NOMO-1 treated with DMSO at 0.1 percent for 48 hours (cell line): ENCODE measurements around the gene ABCC4.
A peak's percentile ranks its signal among the peaks of the same experiment; 100 is the strongest.

Experiments used
- DNase-seq: peaks from one replicate; lab custom pipeline; 2025; ENCODE audit not compliant: unreplicated experiment; lab: John Stamatoyannopoulos, UW

The ABCC4 gene

DNA sequence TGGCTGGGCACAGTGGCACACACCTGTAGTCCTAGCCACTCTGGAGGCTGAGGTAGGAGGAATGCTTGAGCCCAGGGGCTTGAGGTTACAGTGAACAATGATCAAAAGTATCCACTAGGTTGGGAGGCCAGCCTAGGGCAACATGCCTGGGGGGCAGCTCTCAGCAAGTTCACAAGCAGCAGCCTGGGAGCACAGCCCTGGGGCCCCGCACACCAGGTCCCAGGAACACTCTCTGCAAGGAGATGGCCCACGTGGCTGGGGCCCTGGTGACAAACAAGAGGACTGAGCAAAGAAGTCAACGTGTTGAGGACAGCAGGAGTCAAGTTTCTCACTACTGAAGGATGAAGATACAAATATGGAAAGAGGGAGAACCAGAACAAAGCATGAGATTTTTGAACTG lies 39.3 kb downstream of the ABCC4 start:
- DNase-seq: no peak

DNA sequence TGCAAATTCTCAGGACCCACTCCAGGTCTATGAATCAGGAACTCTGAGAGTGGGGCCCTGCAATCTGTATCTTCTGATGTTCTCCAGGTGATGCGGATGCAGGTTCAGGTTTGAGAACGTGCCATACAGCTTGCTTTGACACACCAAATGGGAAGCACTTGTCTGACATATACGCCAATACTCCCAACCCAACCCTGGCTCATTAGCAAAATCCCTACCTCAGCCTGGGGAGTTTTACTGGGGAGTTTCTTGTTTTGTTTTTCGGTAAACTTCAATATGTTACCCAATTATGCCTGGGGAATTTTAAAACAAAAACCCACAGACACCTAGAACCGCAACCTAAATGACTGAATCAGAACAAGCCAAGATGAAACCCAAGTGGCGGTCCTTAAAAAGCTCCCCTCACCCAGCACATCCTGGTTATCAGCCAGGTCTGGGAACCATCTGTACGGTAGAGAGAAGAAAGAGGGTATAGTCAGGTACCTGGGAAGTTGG lies 41.2 kb downstream of the ABCC4 start:
- DNase-seq: no peak

DNA sequence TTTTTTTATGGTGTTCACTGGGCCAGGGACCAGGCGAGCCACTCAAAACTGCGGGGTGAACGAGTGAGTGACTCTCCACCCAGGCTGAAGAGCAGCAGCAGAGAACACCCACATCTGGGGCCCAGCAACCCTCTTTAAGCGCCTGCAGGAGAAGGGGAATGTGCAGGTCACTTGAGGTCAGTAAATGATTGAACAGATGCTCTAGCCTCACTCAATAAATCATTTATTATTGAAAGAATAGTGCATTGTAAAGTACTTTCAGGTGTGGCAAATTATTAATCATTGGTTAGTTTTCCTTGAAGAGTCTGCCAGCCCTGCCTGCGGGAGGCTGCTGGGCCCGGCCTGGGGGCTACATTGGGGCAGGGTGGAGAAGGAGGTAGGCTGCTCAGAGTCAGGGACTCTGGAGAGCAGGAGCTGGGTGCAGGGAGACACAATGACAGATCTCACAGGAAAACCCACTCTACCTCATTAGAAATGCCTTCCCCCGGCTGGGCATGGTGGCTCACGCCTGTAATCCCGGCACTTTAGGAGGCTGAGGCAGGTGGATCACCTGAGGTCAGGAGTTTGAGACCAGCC lies 42.5 kb downstream of the ABCC4 start:
- DNase-seq: no peak

DNA sequence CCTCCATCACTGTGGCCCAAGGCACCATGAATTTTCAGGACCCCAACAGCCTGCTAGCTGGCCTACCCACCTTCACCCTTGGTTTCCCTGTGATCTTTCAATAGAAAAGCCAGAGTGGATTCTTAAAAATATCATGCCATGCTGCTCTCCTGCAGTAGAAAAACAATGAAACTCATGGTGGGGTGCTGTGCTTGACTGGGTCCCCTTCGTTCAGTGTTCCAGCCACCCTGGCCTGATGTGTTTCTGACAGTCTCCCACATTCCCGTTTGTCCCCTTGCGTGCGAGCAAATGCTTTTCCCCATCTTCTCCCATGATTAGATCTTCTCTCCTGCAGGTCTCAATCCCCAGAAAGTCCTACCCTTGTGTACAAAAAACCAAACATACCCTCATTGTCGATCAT lies 43.2 kb downstream of the ABCC4 start:
- no peak for DNase-seq

DNA sequence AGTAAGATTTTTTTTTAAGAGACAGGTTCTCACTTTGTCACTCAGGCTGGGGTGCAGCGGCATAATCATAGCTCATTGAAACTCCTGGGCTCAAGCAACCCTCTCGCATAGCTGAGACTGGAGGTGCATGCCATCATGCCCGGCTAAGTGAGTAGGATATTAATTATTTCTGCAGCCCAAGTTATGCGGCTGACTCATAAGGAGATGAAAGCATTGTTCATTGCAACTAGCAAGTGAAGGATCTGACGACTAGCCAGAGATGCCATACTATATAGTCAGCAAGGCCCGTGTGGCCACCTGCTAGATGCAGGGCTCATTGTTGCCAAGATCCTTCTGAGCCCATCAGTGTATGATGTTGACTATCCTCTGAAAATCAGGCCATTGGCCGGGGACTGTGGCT lies 45.2 kb downstream of the ABCC4 start:
- no peak for DNase-seq

DNA sequence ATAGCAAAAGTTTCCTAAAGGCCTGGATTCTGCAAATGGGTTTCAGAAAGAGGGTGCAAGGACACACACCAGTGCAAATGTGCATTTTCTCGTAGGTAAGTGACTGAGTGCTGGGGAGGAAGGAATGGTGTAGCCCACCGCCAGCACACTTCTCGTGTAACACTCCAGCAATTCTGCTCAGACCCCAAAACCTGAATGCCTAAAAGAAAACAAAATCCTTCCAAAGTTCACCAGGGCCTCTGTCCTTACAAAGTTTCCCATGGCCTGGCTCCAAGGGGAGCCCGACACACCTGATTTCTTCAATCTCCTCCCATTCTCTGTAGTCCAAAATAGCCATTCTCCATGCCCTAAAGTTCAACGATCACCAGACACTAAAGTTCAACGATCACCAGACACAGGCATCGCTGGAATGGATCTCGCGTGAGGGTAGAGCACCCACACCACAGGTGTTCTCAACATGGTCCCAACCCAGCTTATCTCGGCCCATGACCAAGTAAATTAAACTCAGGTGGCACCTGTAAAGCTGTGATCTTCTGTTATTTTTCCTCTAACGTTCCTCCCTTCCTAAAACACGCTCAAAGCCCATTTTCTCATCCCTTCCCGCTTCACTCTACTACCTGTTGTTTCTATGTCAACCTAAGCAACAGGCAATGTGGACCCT lies 46.0 kb downstream of the ABCC4 start:
- no peak for DNase-seq

GRCh38 chr13:95254339-95254738 lies 46.9 kb downstream of the ABCC4 start:
- DNase-seq: no peak

DNA sequence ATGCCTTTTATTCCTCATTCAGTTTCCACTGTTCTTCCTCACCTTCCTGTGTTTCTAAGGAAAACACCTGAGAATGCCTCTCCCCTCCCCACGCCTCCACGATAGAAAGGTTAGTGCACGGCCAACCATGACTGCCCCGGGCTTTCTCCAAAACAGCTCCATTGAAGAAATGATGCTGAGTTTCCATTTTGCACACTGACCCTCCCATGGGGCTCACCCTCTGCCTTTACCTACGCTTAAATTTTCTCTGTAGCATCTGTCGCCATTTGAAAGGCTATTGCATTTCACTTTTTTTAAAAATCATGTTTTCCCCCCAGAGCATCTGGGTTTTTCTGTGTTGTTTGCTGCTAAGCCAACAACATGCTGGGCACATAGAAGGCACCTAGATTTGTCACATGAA lies 48.2 kb downstream of the ABCC4 start:
- no peak for DNase-seq

DNA sequence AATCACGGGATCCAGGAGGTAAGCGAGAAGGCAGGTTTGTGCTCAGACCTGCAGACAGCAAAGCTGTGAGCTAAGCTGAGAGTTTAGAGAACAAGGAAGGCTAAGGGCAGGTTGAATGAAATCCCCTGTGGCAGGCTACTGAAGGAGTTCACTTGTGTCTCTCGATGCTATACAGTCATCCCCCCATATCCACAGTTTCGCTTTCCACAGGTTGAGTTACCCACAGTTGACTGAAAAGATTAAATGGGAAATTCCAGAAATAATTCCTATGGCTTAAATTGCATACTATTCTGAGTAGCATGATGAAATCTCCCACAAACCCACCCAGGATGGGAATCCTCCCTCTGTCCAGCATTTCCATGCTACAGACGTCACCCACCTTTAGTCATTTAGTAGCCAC lies 49.6 kb downstream of the ABCC4 start:
- no peak for DNase-seq

- DNase-seq: no peak
These were observed 50.3 kb downstream of the ABCC4 start for GRCh38 chr13:95250961-95251360.

- DNase-seq: no peak
These were observed 52.3 kb downstream of the ABCC4 start for GRCh38 chr13:95248953-95249352.

DNA sequence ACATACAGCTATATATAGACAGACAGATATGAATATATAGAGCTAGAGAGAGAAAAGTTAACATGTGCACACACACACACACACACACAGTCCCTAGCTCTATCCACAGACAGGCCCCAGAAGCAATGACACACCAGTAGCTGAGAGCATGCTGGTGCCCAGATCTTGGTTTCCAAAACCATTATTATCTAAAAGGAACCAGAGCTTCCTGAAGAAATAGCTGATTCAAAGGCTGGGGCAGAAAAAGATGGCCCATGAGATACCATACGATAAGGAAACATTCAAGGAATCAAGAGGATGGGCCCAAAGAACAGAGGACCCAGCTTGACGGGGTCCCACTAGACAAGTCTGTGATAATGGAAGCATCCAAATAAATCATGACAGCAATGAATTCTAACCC lies 53.4 kb downstream of the ABCC4 start:
- no peak for DNase-seq

DNA sequence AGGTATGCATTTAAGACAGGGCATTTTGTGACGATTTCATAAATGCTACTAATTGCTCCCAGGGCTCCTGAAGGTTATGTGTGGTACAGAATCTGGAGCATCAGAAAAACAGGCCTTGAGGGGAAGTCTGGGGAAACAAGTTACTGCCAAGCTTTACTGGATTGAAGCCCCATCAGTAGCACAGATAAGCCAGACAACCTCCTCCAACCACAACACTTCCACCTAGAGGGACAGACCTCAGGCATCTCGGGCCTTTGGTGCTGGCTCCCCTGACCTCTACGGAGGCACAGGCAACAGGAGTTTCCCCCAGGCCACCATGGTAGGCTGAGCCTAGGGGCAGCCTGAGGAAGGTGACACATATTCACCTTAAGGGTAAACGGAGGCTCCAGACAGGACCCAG lies 54.1 kb downstream of the ABCC4 start:
- DNase-seq: no peak

DNA sequence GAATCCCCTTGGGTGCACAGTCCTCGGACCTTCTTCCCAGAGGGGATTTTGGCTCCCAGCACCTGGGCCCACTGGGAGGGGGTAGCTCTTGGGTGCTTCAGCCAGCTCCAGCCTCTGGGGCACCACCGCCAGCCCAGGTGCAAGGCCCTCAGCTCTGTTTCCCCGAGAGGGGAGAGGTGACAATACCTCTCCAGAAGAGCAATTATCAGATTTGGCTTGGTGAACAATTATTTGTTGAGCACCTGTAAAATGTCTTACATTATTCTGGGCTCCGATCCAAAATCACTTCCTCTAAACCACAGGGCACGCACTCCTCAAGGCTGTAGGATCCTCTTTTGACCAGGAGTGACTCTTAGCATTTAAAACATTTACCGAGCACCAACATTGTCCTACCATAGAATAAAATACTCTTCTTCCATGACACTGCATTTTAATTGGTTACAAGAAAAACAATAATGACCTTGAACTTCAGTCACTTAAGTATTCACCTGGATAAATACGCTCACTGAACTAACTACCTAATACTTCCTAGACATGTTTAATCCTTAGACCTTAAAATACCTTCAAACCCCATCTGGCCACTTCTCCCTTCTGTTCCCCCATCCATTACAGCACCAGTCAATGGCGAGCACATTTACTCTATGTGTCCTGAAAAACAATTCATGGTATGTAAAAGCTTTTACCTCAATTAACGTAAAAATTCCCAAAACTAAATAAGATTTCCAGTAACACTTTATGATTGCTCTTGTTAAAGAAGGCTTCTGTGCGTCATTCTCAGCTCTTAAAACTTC lies 54.8 kb downstream of the ABCC4 start:
- peak; percentile 41 for DNase-seq

GRCh38 chr13:95245071-95245470 lies 56.2 kb downstream of the ABCC4 start:
- no peak for DNase-seq

DNA sequence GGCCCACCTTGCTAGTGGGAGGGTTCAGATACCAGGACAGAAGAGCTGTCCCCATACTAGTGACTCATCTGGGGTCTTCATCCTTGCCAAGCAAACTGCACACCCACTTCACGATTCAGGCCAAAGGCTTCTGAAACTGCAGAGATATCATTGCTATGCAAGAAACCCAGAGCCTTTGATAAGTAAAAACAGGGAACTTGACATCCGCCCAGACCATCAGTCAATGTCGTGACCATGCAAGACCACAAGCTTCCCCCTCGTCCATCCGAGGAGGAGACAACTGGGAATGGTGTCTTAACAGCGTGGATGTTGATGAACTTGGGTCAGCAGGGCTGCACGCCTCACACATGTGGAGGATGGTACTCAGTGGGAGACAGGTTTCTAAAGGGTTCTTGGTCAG lies 58.0 kb downstream of the ABCC4 start:
- DNase-seq: peak; percentile 66

- DNase-seq: no peak
These were observed 59.9 kb downstream of the ABCC4 start for GRCh38 chr13:95241321-95241720.

- DNase-seq: peak; percentile 66
These were observed 62.0 kb downstream of the ABCC4 start for GRCh38 chr13:95239283-95239682.

GRCh38 chr13:95237310-95237870 lies 63.9 kb downstream of the ABCC4 start:
- DNase-seq: no peak

GRCh38 chr13:95236774-95237173 lies 64.5 kb downstream of the ABCC4 start:
- DNase-seq: no peak

GRCh38 chr13:95235974-95236373 lies 65.3 kb downstream of the ABCC4 start:
- no peak for DNase-seq

GRCh38 chr13:95235199-95235756 lies 66.0 kb downstream of the ABCC4 start:
- DNase-seq: no peak
